Erythroblast (primary cell): Measurements from ENCODE around the gene CADPS2.

Experiments
- GATA1 ChIP-seq: IDR thresholded peaks from 2 replicates; pipeline ENCODE4 v1.6.1; 2011; ENCODE audit warnings: low read depth, mild to moderate bottlenecking, control low read depth, low read length, moderate library complexity
- POLR2A ChIP-seq: IDR thresholded peaks from 2 replicates; pipeline ENCODE4 v1.6.1; 2011; ENCODE audit warnings: mild to moderate bottlenecking, low read length

GRCh38 chr7:122881324-122881723 lies 4.9 kb downstream of the CADPS2 start:
- no peak for TF ChIP-seq POLR2A
- no peak for TF ChIP-seq GATA1
